Panc1 (cell line): ENCODE data around the gene WDR47. TPM values are rescaled to one million over a fixed set of nuclear protein-coding genes. Genes with fewer than 3 reads are reported as not detected.

Source experiments
- ATAC-seq: fragments of 200-7000 bp; cut with Tn5 transposase; 2 replicates; pipeline ENCODE4 v1.9.1; 2020; ENCODE audit warnings: mild to moderate bottlenecking, moderate library complexity
- BruUV-seq: library from RNA; stranded (reverse); fragments of 400-500 nt; replicated peaks from 2 replicates; lab custom pipeline; 2021; lab: Mats Ljungman, UMichigan
- CTCF ChIA-PET: fragments of 300-600 bp; sonication (Branson Sonifier 250); formaldehyde crosslinking; loops from one replicate; lab custom pipeline; 2022; ENCODE audit warnings: antibody characterized with exemption; lab: Charles Lee
- POLR2A ChIA-PET: fragments of 300-600 bp; sonication (Branson Sonifier 250); formaldehyde crosslinking; loops from one replicate; lab custom pipeline; 2022; ENCODE audit warnings: antibody characterized with exemption; lab: Charles Lee
- DNase-seq: peaks from one replicate; pipeline ENCODE4 v3.0.0-alpha.2; 2010; ENCODE audit warnings: low read depth, low spot score
- H3K27ac ChIP-seq: 2 replicates; pipeline ENCODE4 v1.5.1; 2011; ENCODE audit warnings: mild to moderate bottlenecking, low read length, inconsistent platforms
- H3K27me3 ChIP-seq: fragments of 200-500 bp; sonication (Bioruptor generic); 2 replicates; pipeline ENCODE4 v1.6.0; 2014; ENCODE audit warnings: low read length, inconsistent platforms; ENCODE audit not compliant: control insufficient read depth, insufficient read depth
- H3K36me3 ChIP-seq: fragments of 200-500 bp; sonication (Bioruptor generic); 2 replicates; pipeline ENCODE4 v1.5.1; 2014; ENCODE audit warnings: inconsistent platforms, mild to moderate bottlenecking, low read length, moderate library complexity; ENCODE audit not compliant: control insufficient read depth, insufficient read depth
- H3K4me1 ChIP-seq: 2 replicates; pipeline ENCODE4 v1.5.1; 2011; ENCODE audit warnings: inconsistent platforms, mild to moderate bottlenecking, low read length, moderate library complexity; ENCODE audit not compliant: control insufficient read depth, insufficient read depth
- H3K4me3 ChIP-seq, 2 experiments: 2 replicates each; pipeline ENCODE4 v1.5.1; 2011 to 2012; ENCODE audit warnings: low read depth in 2 of 2, low read length in 2 of 2, mild to moderate bottlenecking in 2 of 2, inconsistent platforms in 1 of 2, moderate library complexity in 1 of 2
- H3K9me3 ChIP-seq: fragments of 200-500 bp; sonication (Bioruptor generic); 2 replicates; pipeline ENCODE4 v1.5.1; 2014; ENCODE audit warnings: low read depth, mild to moderate bottlenecking, inconsistent platforms, low read length, moderate library complexity; ENCODE audit not compliant: control insufficient read depth, insufficient read depth
- POLR2AphosphoS5 ChIP-seq: IDR thresholded peaks from 2 replicates; pipeline ENCODE4 v1.6.1; 2012; ENCODE audit warnings: mild to moderate bottlenecking, low read depth, low read length, moderate library complexity
- REST ChIP-seq, 2 experiments: IDR thresholded peaks; 2 replicates each; pipeline ENCODE4 v1.6.1; 2011 to 2012; ENCODE audit warnings: low read depth in 2 of 2, control low read depth in 1 of 2, low read length in 1 of 2, mild to moderate bottlenecking in 1 of 2, moderate library complexity in 1 of 2; ENCODE audit not compliant: insufficient read depth in 1 of 2
- SIN3A ChIP-seq: IDR thresholded peaks from 2 replicates; pipeline ENCODE4 v1.6.1; 2012; ENCODE audit warnings: low read depth, mild to moderate bottlenecking, low read length, moderate library complexity, borderline replicate concordance; ENCODE audit not compliant: insufficient read depth
- TCF7L2 ChIP-seq: IDR thresholded peaks from 2 replicates; pipeline ENCODE4 v1.6.1; 2011; ENCODE audit warnings: mild to moderate bottlenecking, low read depth, low read length, inconsistent platforms
- in situ Hi-C: cut with HindIII; loops from 2 replicates; pipeline ENCODE4 v1.10.0; 2016; ENCODE audit warnings: low sequenced_read_pairs, low pct_unique_long_range_greater_than_20kb
- intact Hi-C: fragments of 100-400 bp; cut with micrococcal nuclease; formaldehyde crosslinking; loops from one replicate; pipeline ENCODE4 v1.10.0; 2022; ENCODE audit not compliant: unreplicated experiment
- total RNA-seq: library from RNA; stranded (reverse); gene quantifications from one replicate; pipeline ENCODE4 v1.2.1, GENCODE V29; 2021; ENCODE audit not compliant: unreplicated experiment
- TF ChIP-seq, protein P1 (sequence below): fragments of 450-650 bp; IDR thresholded peaks from 2 replicates; pipeline ENCODE4 v1.5.1; 2017; ENCODE audit warnings: mild to moderate bottlenecking

Gene WDR47
- total RNA-seq, 1 experiment from 2014 or later: 9.6 TPM

DNA sequence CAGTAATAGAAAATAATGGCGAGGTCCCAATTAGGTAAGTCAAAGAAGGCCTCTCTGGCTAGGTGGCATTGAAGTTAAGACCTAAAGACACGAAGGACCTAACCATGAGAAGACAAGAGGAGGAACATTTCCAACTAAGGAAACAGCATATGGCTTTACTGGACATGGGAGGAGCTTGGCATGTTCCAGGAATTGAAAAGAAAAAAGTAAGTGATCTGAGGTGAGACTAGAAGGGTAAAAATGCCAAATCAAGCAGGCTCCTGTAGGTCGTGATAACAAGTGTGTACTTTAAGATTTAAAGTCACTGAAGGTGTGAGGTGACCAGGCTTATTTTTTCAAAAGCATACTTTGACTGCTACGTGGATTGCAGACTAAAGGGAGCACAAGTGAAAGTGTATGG, 65.2 kb downstream of the WDR47 start:
- Histone ChIP-seq H3K27ac (no peak overlapping the region), H3K36me3 (no peaks in the 10 kb centered on the region), H3K4me3 (no peak overlapping the region), H3K4me1 (no peaks in the 10 kb centered on the region), H3K27me3 (no peaks in the 10 kb centered on the region), H3K9me3 (no peaks in the 10 kb centered on the region)
- CTCF ChIA-PET: no interaction called here
- ATAC-seq (no peak), DNase-seq (no peak)
- no peak for TF ChIP-seq REST (IDR thresholded peaks at IDR 0.05; ENCODE audit: insufficient read depth in 1 of 2, low read depth in 2 of 2, low read length in 1 of 2)
- TF ChIP-seq, protein P1, sequence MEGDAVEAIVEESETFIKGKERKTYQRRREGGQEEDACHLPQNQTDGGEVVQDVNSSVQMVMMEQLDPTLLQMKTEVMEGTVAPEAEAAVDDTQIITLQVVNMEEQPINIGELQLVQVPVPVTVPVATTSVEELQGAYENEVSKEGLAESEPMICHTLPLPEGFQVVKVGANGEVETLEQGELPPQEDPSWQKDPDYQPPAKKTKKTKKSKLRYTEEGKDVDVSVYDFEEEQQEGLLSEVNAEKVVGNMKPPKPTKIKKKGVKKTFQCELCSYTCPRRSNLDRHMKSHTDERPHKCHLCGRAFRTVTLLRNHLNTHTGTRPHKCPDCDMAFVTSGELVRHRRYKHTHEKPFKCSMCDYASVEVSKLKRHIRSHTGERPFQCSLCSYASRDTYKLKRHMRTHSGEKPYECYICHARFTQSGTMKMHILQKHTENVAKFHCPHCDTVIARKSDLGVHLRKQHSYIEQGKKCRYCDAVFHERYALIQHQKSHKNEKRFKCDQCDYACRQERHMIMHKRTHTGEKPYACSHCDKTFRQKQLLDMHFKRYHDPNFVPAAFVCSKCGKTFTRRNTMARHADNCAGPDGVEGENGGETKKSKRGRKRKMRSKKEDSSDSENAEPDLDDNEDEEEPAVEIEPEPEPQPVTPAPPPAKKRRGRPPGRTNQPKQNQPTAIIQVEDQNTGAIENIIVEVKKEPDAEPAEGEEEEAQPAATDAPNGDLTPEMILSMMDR: no peak
- no peak for TF ChIP-seq POLR2AphosphoS5
- TF ChIP-seq SIN3A: no peak
- TF ChIP-seq TCF7L2: no peak
- POLR2A ChIA-PET: no interaction called here
- intact Hi-C loops: no loop called here
- in situ Hi-C loops: no loop called here
- no TSS peak for BruUV-seq

GRCh38 chr1:108972951-108973350, 69.0 kb downstream of the WDR47 start:
- intact Hi-C loops (no loop called here), in situ Hi-C loops (no loop called here)
- CTCF ChIA-PET: interaction anchor here (0.6 kb wide), 1 partner anchor 281 kb away, joined by 5 read pairs; no protein-coding TSS in a partner anchor
- Histone ChIP-seq H3K9me3 (no peaks in the 10 kb centered on the region), H3K4me1 (no peaks in the 10 kb centered on the region), H3K27me3 (no peaks in the 10 kb centered on the region), H3K27ac (no peak overlapping the region), H3K4me3 (no peak overlapping the region), H3K36me3 (no peaks in the 10 kb centered on the region; the same call in 1 of the 2 replicates)
- ATAC-seq (no peak), DNase-seq (no peak)
- no TSS peak for BruUV-seq
- POLR2A ChIA-PET: no interaction called here
- TF ChIP-seq, protein P1: no peak
